GM10248 (cell line): ENCODE measurements around the gene HBG2.
A peak's percentile ranks its signal among the peaks of the same experiment; 100 is the strongest.

Source experiments
- CTCF ChIA-PET: fragments of 300-600 bp; sonication (Branson Sonifier 250); formaldehyde crosslinking; extraction: SDS; loops from one replicate; lab custom pipeline; 2021; ENCODE audit warnings: antibody characterized with exemption; lab: Yijun Ruan, JAX
- POLR2A ChIA-PET: fragments of 350-650 bp; sonication (Branson Sonifier 250); formaldehyde crosslinking; extraction: SDS; loops from one replicate; lab custom pipeline; 2020; ENCODE audit warnings: antibody characterized with exemption; lab: Yijun Ruan, JAX
- DNase-seq: peaks from one replicate; pipeline ENCODE4 v3.0.0; 2012; ENCODE audit errors: extremely low spot score
- TF ChIP-seq, protein P1 (sequence below): IDR thresholded peaks from 2 replicates; pipeline ENCODE4 v1.5.1; 2012; ENCODE audit warnings: mild to moderate bottlenecking, low read depth; ENCODE audit errors: extremely low read depth, missing control alignments, control extremely low read depth

The HBG2 gene

DNA sequence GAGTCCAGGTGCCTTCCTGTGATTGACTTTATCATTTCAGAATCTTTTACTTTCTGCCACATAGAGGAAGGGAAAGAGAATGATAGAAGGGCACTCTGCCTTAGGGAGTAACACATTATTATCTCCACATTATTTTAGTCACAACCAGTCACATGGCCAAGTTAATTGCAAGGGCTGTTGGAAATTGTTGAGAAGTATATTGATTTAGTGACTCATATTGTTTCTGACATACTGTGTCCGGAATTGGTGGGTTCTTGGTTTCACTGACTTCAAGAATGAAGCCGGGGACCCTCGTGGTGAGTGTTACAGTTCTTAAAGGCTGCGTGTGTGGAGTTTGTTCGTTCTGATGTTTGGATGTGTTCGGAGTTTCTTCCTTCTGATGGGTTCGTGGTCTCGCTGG is 38.4 kb upstream of the HBG2 start:
- ChIA-PET POLR2A (no interaction called here), CTCF (no interaction called here)
- DNase-seq: no peak
- TF ChIP-seq, protein P1, sequence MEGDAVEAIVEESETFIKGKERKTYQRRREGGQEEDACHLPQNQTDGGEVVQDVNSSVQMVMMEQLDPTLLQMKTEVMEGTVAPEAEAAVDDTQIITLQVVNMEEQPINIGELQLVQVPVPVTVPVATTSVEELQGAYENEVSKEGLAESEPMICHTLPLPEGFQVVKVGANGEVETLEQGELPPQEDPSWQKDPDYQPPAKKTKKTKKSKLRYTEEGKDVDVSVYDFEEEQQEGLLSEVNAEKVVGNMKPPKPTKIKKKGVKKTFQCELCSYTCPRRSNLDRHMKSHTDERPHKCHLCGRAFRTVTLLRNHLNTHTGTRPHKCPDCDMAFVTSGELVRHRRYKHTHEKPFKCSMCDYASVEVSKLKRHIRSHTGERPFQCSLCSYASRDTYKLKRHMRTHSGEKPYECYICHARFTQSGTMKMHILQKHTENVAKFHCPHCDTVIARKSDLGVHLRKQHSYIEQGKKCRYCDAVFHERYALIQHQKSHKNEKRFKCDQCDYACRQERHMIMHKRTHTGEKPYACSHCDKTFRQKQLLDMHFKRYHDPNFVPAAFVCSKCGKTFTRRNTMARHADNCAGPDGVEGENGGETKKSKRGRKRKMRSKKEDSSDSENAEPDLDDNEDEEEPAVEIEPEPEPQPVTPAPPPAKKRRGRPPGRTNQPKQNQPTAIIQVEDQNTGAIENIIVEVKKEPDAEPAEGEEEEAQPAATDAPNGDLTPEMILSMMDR: no peak

GRCh38 chr11:5291207-5291838 is 36.7 kb upstream of the HBG2 start:
- ChIA-PET CTCF (interaction anchor here (0.8 to 1.5 kb wide), 5 partner anchors 11 to 89 kb away, joined by 3 to 7 read pairs (median 4); partner anchors contain the start of gene HBE1), POLR2A (no interaction called here)
- DNase-seq: peak; percentile 40
- TF ChIP-seq, protein P1: peak; percentile 43

DNA sequence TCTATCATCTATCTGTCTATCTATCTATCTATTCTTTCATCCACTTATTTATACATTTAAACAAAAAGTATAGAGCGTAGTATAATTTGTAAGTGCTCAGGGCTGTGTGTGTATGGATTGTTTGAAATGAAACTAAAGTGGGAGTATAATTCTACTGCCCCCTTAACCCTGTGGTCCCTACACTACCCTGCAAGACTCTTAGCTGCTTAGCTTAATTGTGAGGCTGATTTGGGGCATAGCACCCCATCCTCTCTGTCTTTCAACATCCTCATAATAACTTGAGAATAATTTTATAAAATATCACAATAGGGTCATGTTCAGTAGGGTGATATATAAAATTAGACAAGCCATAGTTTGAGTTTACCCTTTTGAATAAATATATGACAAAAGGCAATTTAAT is 35.5 kb upstream of the HBG2 start:
- TF ChIP-seq, protein P1: no peak
- ChIA-PET CTCF (interaction anchor here (0.6 to 1.5 kb wide), 3 partner anchors 9 to 82 kb away, joined by 3 to 7 read pairs (median 4); no protein-coding TSS in a partner anchor), POLR2A (no interaction called here)
- no peak for DNase-seq

GRCh38 chr11:5289696-5290095 is 35.1 kb upstream of the HBG2 start:
- POLR2A ChIA-PET: no interaction called here

DNA sequence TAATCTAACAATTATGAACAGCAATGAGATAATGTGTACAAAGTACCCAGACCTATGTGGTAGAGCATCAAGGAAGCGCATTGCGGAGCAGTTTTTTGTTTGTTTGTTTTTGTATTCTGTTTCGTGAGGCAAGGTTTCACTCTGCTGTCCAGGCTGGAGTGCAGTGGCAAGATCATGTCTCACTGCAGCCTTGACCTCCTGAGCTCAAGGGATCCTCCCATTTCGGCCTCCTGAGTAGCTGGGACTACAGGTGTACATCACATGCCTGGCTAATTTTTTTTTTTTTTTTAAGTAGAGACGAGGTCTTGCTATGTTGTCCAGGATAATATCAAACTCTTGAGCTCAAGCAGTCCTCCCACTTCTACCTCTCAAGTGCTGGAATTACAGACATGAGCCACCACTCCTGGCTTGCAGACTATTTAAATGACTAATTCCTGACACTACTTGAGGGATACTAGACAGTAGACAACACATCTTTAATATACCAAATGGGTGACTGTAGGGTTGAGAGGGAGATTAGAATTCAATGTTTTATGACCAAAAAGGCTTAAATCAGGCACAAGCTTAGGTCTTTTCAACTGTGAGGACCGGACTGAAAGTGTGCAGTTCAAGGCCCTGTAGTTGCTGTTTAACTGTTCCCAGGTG is 34.4 kb upstream of the HBG2 start:
- TF ChIP-seq, protein P1: no peak
- no peak for DNase-seq
- ChIA-PET CTCF (interaction anchor here (1.2 to 1.3 kb wide), 2 partner anchors 10 to 11 kb away, joined by 3 read pairs; no protein-coding TSS in a partner anchor), POLR2A (no interaction called here)

More at GRCh38 chr11:5289696-5290095, 35.1 kb upstream of the HBG2 start:
- TF ChIP-seq, protein P1: no peak
- CTCF ChIA-PET: interaction anchor here (1.2 to 1.3 kb wide), 3 partner anchors 9 to 83 kb away, joined by 3 to 4 read pairs (median 3); no protein-coding TSS in a partner anchor
- DNase-seq: no peak

DNA sequence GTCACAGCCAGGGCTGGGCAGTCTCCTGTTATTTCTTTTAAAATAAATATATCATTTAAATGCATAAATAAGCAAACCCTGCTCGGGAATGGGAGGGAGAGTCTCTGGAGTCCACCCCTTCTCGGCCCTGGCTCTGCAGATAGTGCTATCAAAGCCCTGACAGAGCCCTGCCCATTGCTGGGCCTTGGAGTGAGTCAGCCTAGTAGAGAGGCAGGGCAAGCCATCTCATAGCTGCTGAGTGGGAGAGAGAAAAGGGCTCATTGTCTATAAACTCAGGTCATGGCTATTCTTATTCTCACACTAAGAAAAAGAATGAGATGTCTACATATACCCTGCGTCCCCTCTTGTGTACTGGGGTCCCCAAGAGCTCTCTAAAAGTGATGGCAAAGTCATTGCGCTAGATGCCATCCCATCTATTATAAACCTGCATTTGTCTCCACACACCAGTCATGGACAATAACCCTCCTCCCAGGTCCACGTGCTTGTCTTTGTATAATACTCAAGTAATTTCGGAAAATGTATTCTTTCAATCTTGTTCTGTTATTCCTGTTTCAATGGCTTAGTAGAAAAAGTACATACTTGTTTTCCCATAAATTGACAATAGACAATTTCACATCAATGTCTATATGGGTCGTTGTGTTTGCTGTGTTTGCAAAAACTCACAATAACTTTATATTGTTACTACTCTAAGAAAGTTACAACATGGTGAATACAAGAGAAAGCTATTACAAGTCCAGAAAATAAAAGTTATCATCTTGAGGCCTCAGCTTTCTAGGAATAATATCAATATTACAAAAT is 33.7 kb upstream of the HBG2 start:
- ChIA-PET CTCF (interaction anchor here (1.2 to 1.3 kb wide), 2 partner anchors 10 to 11 kb away, joined by 3 read pairs; no protein-coding TSS in a partner anchor), POLR2A (no interaction called here)
- TF ChIP-seq, protein P1: no peak
- no peak for DNase-seq
